Gastrocnemius medialis (tissue), 4 donors: ENCODE measurements around the gene LRRC38.

ENCODE experiments used
- CTCF ChIP-seq, 5 experiments: fragments of 450-650 bp in 3 of 5; fragments of 200-600 bp in 2 of 5; sonication (generic) in 2 of 5; IDR thresholded peaks in 4 of 5; conservative IDR thresholded peaks in 1 of 5; 1 replicate in 4 of 5; 2 replicates in 1 of 5; pipeline ENCODE4 v1.5.1; 2016 to 2019; ENCODE audit warnings: antibody characterized with exemption in 5 of 5, mild to moderate bottlenecking in 3 of 5, moderate library complexity in 3 of 5
- POLR2A ChIP-seq, 2 donors: fragments of 450-650 bp; IDR thresholded peaks; one replicate each; pipeline ENCODE4 v1.6.1; 2017; ENCODE audit warnings: antibody characterized with exemption in 2 of 2, mild to moderate bottlenecking in 2 of 2, moderate library complexity in 2 of 2

GRCh38 chr1:13543451-13544220, 29.8 kb upstream of the LRRC38 start:
- TF ChIP-seq CTCF (IDR thresholded peaks at IDR 0.05 in 4 of 5, conservative IDR thresholded peaks at IDR 0.05 in 1 of 5) = peak; percentile 68 to 86 (median 77)
- no peak for TF ChIP-seq POLR2A (IDR thresholded peaks at IDR 0.05)
